Muscle of arm (tissue), 12 donors: ENCODE measurements around the gene MLNR. TPM values are rescaled to one million over a fixed set of nuclear protein-coding genes. Genes with fewer than 3 reads are reported as not detected.

Source experiments
- polyA plus RNA-seq, 12 donors: library from polyadenylated mRNA; unstranded; fragments of 120-200 nt; gene quantifications; one replicate each; pipeline ENCODE4 v1.2.1, GENCODE V29; 2013; ENCODE audit not compliant: insufficient read length in 12 of 12

The MLNR gene
- polyA plus RNA-seq, 12 donors: not detected

Other genes starting within 250 kb of the MLNR start
- 10 to 100 TPM in 11 of 12 donors, not detected in 1; 33.6 to 52.9 (median 44.9) TPM for gene FNDC3A, start 244.4 kb upstream of the MLNR start, polyA plus RNA-seq
- 10 to 100 TPM in 3 of 12 donors, 1 to 10 TPM in 8, not detected in 1; 8.0 to 25.9 (median 9.5) TPM for gene CDADC1, start 27.6 kb downstream of the MLNR start, polyA plus RNA-seq
- gene CAB39L, start 223.7 kb downstream of the MLNR start, polyA plus RNA-seq: 10 to 100 TPM in 2 of 12 donors, 1 to 10 TPM in 8, not detected in 2; 3.8 to 19.0 (median 5.0) TPM
- 10 to 100 TPM in 5 of 12 donors, 1 to 10 TPM in 6, not detected in 1; 5.2 to 14.7 (median 9.4) TPM for gene SETDB2, start 223.9 kb downstream of the MLNR start, polyA plus RNA-seq